Globus pallidus (tissue), 1 donor: Measurements from ENCODE around the gene OR10T2.
"Not testable (repeated sequence)": the region's sequence is repeated elsewhere in the genome, so short reads cannot be mapped to it uniquely, and the experiment has no call there.

Source experiments
- DNase-seq: peaks from one replicate; pipeline ENCODE4 v3.0.0-alpha.2; 2015; ENCODE audit warnings: low spot score

Gene OR10T2

DNA sequence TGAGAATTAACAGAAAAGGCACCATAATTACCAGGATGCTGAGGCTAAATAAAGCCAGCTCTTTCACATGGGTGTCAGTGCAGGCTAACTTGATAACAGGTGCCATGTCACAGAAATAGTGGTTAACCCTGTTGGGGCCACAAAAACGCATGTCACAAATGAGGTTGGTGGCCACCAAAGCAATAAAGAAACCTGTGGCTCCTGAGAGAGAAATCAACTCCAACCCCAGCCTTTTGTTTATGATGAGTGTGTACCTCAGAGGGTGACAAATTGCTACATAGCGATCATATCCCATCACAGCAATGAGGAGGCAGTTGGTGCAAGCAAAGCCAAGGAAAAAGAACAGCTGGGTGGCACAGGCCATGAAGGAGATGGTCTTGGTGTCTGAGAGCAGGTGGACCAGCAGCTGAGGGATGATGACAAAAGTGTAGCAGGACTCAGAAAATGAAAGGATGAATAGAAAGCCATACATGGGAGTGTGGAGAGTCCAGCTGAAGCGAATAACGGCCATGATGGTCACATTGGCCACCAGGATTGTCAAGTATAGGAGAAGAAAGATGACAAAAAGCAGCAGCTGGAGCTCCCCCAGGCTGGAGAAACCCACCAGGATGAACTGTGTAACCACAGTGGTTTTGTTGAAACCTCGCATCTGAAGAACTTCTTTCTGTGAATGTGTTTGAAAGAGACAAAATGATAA lies at the start of gene OR10T2:
OR10T2 (minus strand) TSS at position 649 of the 697 bp plus-strand sequence; CDS start at position 649, 0 bp downstream.
- DNase-seq, result no peak

DNA sequence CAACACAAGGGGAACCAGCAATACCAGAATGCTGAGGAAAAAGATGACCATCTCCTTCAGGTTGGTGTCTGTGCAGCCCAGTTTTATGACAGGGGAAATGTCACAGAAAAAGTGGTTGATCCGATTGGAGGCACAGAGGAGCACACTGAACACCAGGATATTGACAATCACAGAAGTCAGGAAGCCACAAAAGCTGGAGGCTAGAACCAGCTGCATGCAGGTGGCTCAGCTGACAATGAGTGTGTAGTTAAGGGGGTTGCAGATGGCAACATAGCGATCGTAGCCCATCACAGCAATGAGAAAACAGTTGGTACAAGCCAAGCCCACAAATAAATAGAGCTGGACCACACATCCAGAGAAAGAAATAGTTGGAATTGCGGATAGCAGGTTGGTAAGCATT lies 46.1 kb upstream of the OR10T2 start:
- DNase-seq, result no peak

DNA sequence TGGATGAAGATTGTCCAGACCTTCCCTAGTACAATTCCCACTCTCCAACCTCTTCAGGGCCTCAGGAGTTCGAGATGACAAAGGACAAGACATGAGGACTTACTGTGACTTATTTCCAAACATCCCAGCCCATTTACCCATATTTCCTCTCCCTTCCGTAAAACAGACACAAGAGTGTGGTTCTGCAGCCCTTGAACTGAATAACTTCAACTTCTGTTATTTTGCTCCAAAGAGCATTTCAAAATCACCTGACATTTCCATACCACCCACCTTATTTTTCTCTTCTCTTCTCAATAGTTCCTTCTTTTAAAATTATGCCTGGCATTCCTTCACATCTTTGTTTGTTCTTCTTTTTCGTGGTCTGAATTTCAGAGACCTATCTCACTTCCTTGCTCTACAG lies 35.5 kb upstream of the OR10T2 start:
- no peak for DNase-seq

GRCh38 chr1:158430163-158430562 lies 30.9 kb upstream of the OR10T2 start:
- not testable (repeated sequence) for DNase-seq

DNA sequence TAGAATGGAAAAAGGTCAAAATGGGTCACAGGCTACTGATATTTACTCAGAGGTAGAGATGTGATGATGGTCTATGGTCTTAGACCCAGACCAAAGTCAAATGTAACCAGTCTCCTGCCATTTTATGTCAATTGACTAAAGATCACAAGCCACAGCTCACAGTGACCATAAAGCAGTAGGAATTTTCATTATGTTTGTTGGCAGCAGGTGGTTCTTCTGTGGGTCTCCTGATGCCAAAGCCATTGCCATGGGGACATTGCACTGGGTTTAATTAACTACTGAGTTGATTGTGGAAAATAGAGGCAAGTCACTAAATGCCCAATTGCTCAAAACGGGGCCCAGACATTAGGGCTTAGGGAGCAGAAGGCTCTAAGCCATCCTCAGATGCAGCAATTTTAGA lies 26.9 kb upstream of the OR10T2 start, which contains the start of gene OR10K2:
OR10K2 (minus strand) TSS at position 101 of the 400 bp plus-strand sequence. CDS start 5,371 bp downstream, outside the sequence.
- no peak for DNase-seq

- DNase-seq, result no peak
These were observed 25.8 kb upstream of the OR10T2 start for GRCh38 chr1:158425027-158425426.

GRCh38 chr1:158422212-158422611 lies 22.9 kb upstream of the OR10T2 start:
- DNase-seq, result no peak

GRCh38 chr1:158417586-158417985 lies 18.3 kb upstream of the OR10T2 start:
- no peak for DNase-seq

- no peak for DNase-seq
These were observed 15.5 kb upstream of the OR10T2 start for GRCh38 chr1:158414651-158415345.

DNA sequence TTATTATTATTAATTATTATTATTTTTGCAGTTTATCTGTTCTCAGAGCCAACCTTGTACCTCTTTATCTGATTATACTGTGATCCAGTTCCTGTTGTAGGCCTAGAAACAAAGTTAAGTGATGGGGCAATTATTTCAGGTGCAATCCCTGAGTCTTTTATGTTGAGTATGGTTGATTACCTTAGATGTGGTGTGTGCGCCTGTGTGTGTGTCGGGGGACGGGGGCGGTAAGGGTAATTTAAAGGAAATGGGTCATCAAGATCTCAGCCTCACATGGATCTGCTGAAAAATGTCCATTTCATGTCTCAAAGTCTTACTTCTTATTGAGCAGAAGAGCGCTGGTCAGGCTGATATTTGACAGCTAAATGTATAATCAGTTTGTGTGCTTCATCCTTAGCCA lies 7.8 kb upstream of the OR10T2 start:
- DNase-seq, result no peak

- DNase-seq, result no peak
These were observed 1.6 kb upstream of the OR10T2 start for GRCh38 chr1:158400871-158401270.

- DNase-seq, result no peak
These were observed 2.6 kb downstream of the OR10T2 start for GRCh38 chr1:158396646-158397045.

DNA sequence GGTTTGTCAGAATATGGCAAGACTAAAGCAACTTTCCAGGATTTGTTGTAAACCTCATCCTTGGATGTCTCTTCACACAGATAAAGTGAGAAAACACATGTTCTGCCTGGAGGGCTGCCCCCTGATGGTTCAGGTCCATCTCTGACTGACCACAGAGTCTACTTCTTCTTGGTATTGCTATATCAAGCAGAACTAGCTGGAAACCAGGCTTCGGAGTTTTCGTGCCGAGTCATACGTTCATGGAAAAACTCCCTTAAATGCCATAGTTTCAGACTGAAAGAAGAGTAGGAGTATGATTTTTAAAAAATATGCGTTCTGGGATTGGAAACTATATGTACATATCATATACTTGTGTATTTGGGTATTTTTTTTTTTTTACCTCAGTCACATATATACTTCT lies 5.8 kb downstream of the OR10T2 start:
- DNase-seq, result no peak

GRCh38 chr1:158391099-158391498 lies 8.2 kb downstream of the OR10T2 start:
- DNase-seq, result no peak

- no peak for DNase-seq
These were observed 8.9 kb downstream of the OR10T2 start for GRCh38 chr1:158390331-158390730.

- no peak for DNase-seq
These were observed 24.4 kb downstream of the OR10T2 start for GRCh38 chr1:158374860-158375259.

- not testable (repeated sequence) for DNase-seq
These were observed 25.2 kb downstream of the OR10T2 start for GRCh38 chr1:158374101-158374500.

- no peak for DNase-seq
These were observed 27.9 kb downstream of the OR10T2 start for GRCh38 chr1:158371188-158371953.

GRCh38 chr1:158366783-158367182 lies 32.5 kb downstream of the OR10T2 start:
- no peak for DNase-seq

- DNase-seq, result no peak
These were observed 36.3 kb downstream of the OR10T2 start for GRCh38 chr1:158362941-158363340.

DNA sequence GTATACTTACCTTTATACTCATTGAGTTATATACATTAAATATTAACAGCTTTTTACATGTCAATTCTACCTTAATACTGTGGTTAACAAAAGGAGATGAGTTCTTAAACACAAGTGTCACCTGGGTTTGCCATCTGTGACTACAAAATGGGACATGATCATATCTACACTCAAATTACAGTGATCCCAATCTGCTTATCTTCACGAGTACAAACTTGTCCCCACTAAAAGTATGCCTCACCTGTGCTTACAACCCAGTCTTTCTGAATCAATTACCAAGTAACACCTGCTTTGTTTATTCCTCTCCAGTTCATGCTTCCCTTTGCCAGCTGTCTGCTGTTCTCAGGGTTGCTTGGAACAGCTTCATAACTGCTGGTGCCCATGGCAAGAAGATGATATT lies 36.8 kb downstream of the OR10T2 start:
- no peak for DNase-seq

DNA sequence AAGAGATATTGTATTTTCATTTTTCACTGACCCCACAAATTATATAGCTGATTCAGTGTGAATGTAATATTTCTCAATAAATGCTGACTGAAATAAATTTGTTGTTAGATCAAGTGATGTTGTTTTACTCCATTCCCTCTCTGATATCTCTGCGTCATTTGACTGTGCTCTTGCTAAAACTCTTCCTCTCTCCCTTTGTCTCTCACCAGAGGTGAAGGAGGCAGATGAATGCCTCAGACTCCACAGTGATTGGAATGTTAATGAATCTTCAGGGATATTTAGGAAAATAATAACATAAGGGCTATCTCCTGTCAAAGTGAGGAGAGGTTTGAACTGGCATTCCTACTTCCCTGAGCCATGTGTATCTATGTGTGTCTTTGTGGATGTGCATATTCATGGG lies 41.8 kb downstream of the OR10T2 start:
- DNase-seq, result no peak

- no peak for DNase-seq
These were observed 42.6 kb downstream of the OR10T2 start for GRCh38 chr1:158356616-158357015.
